Endothelial cell (in vitro differentiated cells): ENCODE measurements around the gene ATRNL1. TPM values are rescaled to one million over a fixed set of nuclear protein-coding genes. Genes with fewer than 3 reads are reported as not detected.

Experiments used
- DNase-seq: peaks from one replicate; pipeline ENCODE4 v3.0.0; 2021; ENCODE audit warnings: low spot score
- H3K27ac Mint-ChIP-seq: one replicate; pipeline ENCODE4 v1.8.0; 2021; ENCODE audit warnings: mixed read lengths, inconsistent platforms; ENCODE audit not compliant: unreplicated experiment
- H3K27me3 Mint-ChIP-seq: one replicate; pipeline ENCODE4 v1.8.0; 2021; ENCODE audit warnings: mild to moderate bottlenecking, moderate library complexity, mixed read lengths, inconsistent platforms; ENCODE audit not compliant: unreplicated experiment
- H3K36me3 Mint-ChIP-seq: one replicate; pipeline ENCODE4 v1.8.0; 2021; ENCODE audit warnings: mild to moderate bottlenecking, low read depth, mixed read lengths, inconsistent platforms; ENCODE audit not compliant: unreplicated experiment
- H3K4me1 Mint-ChIP-seq: one replicate; pipeline ENCODE4 v1.8.0; 2021; ENCODE audit warnings: mild to moderate bottlenecking, mixed read lengths, inconsistent platforms; ENCODE audit not compliant: unreplicated experiment
- H3K4me3 Mint-ChIP-seq: one replicate; pipeline ENCODE4 v1.8.0; 2021; ENCODE audit warnings: mild to moderate bottlenecking, mixed read lengths, inconsistent platforms; ENCODE audit not compliant: unreplicated experiment
- H3K9me3 Mint-ChIP-seq: one replicate; pipeline ENCODE4 v1.8.0; 2021; ENCODE audit warnings: mixed read lengths, inconsistent platforms; ENCODE audit not compliant: unreplicated experiment
- total RNA-seq: library from RNA; stranded (reverse); fragmentation: NEBNext Ultra II Directional; extraction: Animal tissue kit (Norgen Biotek cat#: 25700); gene quantifications from one replicate; pipeline ENCODE4 v1.2.1, GENCODE V29; 2021; ENCODE audit not compliant: unreplicated experiment
- TF ChIP-seq, protein P1 (sequence below): fragments of 200-600 bp; sonication (generic); IDR thresholded peaks from one replicate; pipeline ENCODE4 v1.5.0; 2021; ENCODE audit warnings: antibody characterized with exemption; ENCODE audit not compliant: unreplicated experiment

The ATRNL1 gene
- total RNA-seq, 1 donor from 2014 or later: 32.5 TPM

DNA sequence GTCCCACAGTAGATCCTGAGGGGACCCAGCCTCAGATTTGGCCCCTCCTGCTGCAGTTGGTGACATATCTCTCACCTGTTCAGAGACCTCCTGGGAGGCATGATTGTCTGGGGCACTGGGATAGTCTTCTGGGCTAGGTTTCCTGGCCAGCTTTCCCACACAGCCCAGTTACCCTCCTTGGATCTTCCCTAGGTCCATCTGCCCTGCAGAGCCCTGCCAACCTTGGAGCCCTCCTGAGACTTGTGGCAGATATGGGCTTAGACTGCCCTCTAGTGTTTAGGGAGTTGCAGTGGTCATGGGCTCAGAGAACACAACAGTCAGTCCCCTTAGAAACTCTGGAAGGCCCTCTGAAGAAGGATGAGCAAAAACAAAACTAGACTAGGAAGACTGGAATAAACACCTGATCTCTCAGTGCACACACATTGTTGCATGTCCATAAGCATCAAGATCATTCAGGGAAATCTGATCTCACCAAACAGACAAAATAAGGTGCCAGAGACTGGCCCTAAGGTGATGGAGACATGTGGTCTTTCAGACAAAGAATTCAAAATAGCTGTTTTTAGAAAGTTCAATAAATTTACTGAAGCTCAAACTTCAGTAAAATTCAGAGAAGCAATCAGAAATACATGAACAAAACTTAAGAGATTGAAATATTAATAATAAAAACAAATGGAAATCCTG lies 324.6 kb downstream of the ATRNL1 start:
- TF ChIP-seq, protein P1, sequence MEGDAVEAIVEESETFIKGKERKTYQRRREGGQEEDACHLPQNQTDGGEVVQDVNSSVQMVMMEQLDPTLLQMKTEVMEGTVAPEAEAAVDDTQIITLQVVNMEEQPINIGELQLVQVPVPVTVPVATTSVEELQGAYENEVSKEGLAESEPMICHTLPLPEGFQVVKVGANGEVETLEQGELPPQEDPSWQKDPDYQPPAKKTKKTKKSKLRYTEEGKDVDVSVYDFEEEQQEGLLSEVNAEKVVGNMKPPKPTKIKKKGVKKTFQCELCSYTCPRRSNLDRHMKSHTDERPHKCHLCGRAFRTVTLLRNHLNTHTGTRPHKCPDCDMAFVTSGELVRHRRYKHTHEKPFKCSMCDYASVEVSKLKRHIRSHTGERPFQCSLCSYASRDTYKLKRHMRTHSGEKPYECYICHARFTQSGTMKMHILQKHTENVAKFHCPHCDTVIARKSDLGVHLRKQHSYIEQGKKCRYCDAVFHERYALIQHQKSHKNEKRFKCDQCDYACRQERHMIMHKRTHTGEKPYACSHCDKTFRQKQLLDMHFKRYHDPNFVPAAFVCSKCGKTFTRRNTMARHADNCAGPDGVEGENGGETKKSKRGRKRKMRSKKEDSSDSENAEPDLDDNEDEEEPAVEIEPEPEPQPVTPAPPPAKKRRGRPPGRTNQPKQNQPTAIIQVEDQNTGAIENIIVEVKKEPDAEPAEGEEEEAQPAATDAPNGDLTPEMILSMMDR: peak; percentile 58
- H3K4me1 Mint-ChIP-seq: no peaks in the 10 kb centered on the region
- no peak overlapping the region for H3K4me3 Mint-ChIP-seq
- peak; percentile 65 for DNase-seq
- H3K36me3 Mint-ChIP-seq: no peaks in the 10 kb centered on the region
- no peaks in the 10 kb centered on the region for H3K9me3 Mint-ChIP-seq
- H3K27me3 Mint-ChIP-seq: peaks cover 2% of the 10 kb centered on the region
- no peak overlapping the region for H3K27ac Mint-ChIP-seq

DNA sequence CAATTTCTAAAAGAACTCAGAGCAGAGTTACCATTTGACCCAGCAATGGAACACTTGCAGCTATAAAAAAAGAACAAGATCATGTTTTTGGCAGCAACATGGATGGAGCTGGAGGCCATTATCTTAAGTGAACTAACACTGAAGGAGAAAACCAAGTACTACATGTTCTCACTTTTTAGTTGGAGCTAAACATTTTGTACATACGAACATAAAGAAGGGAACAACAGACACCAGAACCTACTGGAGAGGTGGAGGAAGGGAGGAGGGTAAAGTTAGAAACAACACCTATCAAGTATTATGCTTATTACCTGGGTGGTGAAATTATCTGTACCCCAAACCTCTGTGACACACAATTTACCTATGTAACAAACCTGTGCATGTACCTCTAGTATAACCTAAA lies 329.5 kb downstream of the ATRNL1 start:
- H3K4me1 Mint-ChIP-seq: no peaks in the 10 kb centered on the region
- H3K4me3 Mint-ChIP-seq: no peak overlapping the region
- H3K9me3 Mint-ChIP-seq: no peaks in the 10 kb centered on the region
- no peaks in the 10 kb centered on the region for H3K36me3 Mint-ChIP-seq
- H3K27ac Mint-ChIP-seq: no peak overlapping the region
- no peak for DNase-seq
- H3K27me3 Mint-ChIP-seq: peaks cover 2% of the 10 kb centered on the region
- TF ChIP-seq, protein P1: no peak

DNA sequence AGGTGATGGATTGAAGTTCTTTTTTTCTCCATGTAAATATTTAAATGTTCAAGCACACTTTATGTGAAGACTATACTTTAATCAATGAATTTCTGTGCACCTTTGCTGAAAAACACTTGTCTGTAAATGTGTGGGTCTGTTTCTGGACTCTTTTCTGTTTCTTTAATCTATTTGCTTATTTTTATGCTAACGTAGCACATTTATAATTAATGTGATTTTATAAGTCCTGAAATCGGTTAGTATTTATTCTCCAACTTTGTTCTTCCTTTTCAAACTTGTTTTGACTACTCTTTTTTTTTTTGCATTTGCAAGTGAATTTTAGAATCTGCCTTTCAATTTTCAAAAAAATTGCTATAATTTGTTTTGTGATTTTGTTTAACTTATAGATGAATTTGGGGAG lies 334.4 kb downstream of the ATRNL1 start:
- no peaks in the 10 kb centered on the region for H3K36me3 Mint-ChIP-seq
- no peak overlapping the region for H3K27ac Mint-ChIP-seq
- H3K9me3 Mint-ChIP-seq: no peaks in the 10 kb centered on the region
- no peak for DNase-seq
- no peaks in the 10 kb centered on the region for H3K4me1 Mint-ChIP-seq
- TF ChIP-seq, protein P1: no peak
- no peak overlapping the region for H3K4me3 Mint-ChIP-seq
- H3K27me3 Mint-ChIP-seq: no peaks in the 10 kb centered on the region

DNA sequence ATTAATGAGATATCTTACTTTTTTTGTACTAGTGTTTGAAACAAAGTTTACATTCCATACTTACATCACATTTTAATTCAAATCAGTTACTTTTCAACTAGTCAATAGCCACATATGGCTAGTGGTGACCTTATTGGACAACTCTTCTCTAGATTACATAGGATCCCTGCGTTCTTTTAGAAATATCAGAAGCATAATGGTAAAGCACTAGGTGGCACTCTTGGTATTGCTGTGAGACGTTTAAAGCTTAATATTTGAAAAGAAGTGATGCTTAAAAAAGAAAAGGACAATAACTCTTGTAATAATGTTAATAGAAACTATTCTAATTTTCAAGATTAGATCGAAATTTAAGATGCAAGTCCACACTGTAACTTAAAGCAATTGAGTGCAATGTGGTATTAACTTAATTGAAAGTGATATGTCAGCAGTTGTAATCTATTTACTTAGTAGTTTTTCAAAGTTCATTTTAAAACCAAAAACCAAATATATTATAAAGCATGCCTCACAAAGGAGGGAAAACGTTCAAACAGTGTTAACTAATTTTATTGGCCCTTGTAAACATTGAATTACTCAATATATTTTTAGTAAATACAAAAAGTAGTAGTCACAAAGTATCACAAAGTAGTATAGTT lies 339.1 kb downstream of the ATRNL1 start:
- TF ChIP-seq, protein P1: no peak
- no peaks in the 10 kb centered on the region for H3K27me3 Mint-ChIP-seq
- H3K36me3 Mint-ChIP-seq: no peaks in the 10 kb centered on the region
- H3K4me3 Mint-ChIP-seq: no peak overlapping the region
- DNase-seq: no peak
- H3K27ac Mint-ChIP-seq: no peak overlapping the region
- no peaks in the 10 kb centered on the region for H3K4me1 Mint-ChIP-seq
- no peaks in the 10 kb centered on the region for H3K9me3 Mint-ChIP-seq

DNA sequence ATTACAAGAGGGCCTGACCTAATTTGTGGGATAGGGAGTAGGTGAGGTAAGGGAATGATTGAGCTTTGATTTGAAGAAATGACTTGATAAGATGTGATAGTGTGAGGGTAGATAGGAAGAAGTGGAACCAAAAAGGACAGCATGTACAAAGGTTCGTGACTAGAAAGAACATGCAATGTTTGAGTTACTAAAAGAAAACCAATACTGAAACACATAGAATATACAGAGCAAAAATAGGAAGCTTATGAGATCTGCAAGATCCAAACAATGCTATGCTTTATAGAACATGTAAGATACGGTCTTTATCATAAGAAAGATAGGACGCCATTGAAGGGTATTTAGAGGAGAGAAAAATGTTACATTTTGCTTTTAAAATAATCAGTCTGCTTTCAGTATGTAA lies 343.8 kb downstream of the ATRNL1 start:
- DNase-seq: no peak
- TF ChIP-seq, protein P1: no peak
- H3K4me1 Mint-ChIP-seq: no peaks in the 10 kb centered on the region
- no peak overlapping the region for H3K4me3 Mint-ChIP-seq
- H3K27me3 Mint-ChIP-seq: no peaks in the 10 kb centered on the region
- no peaks in the 10 kb centered on the region for H3K36me3 Mint-ChIP-seq
- no peak overlapping the region for H3K27ac Mint-ChIP-seq
- no peaks in the 10 kb centered on the region for H3K9me3 Mint-ChIP-seq
